CD4-positive, alpha-beta T cell treated with Interleukin-15 for 1 hour (primary cell): ENCODE results near the gene HEATR9.

Source experiments
- DNase-seq: peaks from one replicate; pipeline ENCODE4 v3.0.0-alpha.2; 2020

Gene HEATR9

DNA sequence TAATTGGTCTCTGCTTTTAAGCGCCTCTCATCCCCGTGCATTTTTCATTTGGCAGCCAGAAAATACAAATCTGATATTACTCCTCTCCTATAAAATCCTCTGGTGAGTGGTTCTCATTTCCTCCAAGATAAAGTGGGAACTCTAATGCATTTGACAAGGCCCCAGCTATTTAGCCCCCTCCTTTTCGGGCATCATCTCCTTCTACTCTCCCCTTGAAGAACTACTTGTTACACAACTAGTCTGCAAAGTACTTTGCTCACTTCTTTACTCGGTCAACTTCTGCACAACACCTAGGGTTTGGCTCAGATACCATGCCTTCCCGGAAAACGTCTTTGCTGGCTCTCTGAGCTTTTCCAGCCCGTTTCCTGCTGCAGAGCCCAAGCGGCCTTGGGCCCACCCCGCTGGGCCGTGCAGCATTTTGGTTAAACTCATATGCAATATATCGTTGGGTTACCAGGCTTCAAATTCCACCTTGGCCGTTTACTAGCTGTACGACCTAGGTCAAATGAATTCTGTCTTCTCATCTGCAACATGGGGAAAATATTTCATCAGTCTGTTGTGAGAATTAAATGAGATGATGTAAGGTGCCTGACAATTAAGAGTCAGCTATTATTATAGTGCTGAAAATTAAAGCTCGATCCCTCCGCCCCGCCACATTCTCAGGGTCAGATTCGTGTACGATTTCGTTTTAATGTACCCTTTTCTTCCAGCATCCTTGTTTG lies 60.3 kb downstream of the HEATR9 start:
- DNase-seq: no peak

DNA sequence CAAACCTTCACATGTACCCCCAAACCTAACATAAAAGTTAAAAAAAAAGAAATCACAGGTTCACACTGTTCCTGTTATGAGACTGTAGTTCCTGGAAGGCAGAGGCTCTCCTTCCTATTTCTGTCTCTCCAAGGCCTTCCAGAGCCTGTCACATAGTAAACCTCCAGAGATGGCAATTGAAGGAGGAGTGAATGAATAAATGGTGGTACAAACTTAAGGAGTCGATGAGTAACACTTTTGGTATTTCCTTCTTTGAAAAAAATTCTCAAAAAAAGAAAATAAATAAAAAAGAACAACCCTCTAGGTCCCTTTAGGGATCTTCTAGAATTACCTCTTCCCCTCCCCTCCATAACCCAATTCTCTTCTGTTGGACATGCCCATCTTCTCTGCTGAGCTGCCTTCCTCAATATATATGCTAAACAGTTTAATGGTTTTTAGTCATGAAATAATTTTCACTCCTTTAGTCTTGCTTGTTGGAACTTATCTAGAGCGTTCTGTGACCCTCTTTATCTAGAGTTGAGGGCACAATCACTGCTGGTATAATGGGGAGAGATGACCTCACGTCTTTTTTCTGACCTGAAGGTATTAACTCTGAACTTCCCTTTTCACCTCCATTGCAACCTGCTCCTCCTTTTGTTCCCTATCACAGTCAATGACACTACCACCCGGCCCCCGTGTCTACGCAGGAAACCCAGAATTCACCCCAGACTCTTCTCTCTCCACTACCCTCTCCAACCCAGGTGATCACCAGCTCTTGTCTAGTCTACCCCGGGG lies 61.1 kb downstream of the HEATR9 start:
- no peak for DNase-seq
